Measurements from ENCODE around the gene ELMO1.

The ELMO1 gene

DNA sequence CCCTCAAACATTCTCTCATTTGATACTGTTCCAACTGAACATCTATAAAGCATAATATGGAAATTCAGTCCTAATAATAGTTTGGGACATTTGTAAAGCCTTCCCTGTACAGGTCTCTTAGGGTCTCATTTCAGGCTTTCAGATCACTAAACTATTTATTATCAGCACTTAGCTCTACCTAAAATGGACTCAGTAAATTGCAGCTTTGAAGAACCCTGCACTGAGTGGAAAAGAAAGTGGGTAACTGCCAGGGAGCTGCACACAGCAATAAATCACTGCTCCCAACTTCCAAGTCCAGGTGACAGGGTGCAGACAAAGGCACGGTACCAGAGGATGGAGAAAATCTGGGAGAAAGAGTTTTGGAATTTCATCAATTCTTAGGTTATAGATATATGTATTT, 559.5 kb downstream of the ELMO1 start:
- no peak for DNase-seq

DNA sequence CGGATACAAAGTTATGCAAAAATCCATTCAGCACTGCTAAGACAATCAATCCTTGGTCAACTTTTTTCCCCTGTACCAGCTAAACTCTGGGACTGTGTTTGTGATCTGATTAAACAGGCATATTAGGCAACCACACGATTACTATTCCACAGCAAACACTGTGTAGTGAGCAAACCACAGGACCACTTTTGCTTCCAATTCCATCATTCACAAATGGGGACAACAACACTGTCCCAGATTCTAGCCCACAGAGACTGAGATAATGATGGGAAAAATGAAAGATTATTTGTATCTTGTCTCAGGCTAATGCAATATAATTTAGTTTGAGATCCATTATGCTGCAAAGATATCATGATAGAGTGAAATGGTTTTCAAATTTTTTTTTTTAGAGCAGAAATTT, 560.7 kb downstream of the ELMO1 start:
- no peak for DNase-seq

DNA sequence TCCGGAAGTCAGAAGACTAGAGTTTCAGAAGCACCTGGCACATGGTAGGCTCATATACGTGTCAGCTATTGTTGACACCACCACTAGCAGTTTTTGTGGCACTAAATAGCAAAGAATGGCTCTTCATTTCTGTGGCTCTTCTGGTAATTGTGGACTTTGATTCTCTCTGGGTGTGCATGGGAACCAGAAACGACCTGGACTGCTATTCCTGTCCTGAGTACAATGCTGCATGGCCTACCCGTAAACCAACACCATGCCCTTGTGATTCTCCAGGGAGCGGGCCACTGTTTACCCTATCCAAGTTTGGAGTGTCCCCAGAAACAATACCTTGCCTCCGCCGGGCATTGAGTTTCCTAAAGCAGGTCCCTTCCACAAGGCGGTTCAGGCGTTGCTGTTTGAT, 561.4 kb downstream of the ELMO1 start:
- DNase-seq = no peak

DNA sequence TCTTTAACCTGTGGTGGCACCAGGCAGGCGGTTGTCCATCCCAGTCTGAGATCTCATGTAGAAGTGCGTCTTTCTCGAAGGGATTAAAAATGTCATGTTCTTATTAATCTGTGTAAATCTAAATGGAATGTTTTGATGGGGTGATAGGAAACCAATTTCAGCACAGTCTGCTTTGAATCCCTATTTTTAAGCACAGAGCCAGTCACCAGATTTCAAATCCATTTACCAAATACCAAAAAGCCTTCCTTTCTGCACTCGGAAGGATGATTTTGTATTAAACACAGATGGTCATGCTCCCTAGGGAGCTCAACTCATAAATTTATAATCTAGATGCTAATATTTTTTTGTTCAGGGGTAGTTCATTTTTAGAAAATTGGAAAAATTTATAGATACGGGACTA, 563.8 kb downstream of the ELMO1 start:
- DNase-seq = no peak

DNA sequence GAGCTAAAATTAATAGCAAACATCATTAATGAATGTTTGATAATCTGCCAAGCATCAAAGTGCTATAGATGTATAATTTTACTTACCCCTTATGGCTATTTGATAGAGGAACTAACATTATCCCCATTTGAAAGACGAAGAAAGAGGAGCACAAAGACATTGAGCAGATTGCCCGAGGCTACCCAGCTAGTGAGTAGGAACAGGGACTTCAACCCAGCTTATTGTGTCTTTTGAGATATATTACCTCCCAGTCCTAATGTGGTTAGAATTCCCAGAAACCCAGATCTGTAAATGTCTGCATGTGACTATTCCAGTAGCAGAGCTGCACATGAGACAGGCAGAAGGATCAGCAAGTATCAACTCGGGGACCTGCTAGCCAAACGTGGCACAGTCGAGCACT, 564.3 kb downstream of the ELMO1 start:
- no peak for DNase-seq

DNA sequence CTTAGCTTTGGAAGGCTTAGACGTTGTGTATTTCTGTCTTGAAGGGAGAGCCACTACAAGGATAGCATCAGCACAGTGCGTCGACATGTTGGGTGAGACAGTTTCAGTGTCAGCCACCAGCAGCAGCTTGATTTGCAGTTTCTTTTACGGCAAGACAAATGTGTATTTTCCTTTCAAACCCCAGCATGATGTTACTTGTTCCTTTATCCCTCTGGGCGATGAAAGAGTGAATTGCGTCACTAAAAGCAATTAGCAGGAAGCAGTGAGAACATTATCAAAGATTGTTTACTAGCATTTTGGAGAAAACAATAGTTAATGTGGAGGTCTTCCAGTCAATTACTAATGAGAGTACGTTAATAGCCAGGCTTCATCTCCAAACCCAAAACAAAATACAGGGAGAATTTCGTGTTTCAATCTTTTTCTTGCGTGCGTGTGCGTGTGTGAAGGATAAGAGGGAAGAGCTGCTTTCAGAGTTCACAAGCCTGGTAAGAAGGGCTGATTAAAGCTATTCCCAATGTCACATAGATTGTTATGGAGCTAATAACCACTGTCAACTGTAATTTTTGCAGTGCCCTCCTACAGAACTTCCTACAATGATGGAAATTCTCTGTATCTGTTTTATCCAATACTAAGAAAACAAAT, 567.3 kb downstream of the ELMO1 start:
- DNase-seq = no peak

DNA sequence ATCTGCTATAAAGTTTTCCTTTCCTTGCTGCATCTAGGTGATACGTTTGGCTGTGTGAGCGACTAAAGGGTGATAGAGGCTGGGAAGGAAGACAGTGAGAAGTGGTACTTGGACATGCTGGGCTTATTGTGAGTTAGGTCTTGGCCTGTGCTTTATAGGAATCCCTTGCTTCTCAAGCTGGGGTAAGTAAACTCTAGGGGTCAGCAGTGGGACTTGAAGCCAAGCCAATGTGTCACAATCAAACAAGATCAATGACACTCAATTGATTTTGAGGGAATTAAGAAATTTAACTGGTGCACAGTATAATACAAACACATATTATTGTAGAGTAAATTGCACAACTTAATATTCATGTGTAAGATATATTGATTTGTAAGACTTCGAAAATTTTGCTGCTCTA, 568.6 kb downstream of the ELMO1 start:
- DNase-seq = no peak

DNA sequence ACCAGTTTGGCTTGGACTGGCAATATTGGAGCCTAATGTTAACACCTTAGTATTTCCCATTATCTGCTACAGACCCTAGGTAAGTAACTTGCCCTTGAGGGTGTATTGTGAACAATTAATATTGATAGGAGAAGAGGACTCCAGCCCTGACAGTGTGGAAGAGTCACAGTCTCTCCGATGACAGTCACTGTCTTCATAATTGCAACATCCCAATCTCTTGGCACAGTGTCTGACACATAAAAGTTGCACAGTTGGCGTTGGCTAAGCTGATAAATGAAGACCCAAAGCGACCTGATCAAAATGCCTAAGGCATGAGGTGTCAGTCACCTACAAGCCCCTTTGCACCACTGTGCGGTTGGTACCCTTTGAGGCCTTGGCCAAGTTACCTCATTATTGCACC, 569.6 kb downstream of the ELMO1 start:
- DNase-seq = no peak

DNA sequence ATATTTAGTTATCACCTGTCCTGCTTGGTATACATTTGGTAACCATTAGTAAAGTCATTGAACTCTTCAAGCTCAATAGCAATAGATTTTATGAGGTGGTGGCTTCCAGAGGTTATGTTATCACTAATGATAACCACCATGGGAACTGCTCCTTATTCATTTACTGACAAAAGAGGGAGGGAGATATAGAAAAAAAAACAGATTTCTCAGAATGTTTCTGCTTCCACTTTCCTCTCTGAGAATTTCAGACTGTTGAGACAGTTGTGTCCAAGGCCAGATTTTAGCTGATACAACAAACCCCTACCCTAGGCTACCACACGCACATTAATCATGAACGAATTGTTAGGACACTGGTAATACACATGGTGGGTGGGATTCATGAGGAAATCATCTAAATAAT, 570.4 kb downstream of the ELMO1 start:
- DNase-seq = no peak

DNA sequence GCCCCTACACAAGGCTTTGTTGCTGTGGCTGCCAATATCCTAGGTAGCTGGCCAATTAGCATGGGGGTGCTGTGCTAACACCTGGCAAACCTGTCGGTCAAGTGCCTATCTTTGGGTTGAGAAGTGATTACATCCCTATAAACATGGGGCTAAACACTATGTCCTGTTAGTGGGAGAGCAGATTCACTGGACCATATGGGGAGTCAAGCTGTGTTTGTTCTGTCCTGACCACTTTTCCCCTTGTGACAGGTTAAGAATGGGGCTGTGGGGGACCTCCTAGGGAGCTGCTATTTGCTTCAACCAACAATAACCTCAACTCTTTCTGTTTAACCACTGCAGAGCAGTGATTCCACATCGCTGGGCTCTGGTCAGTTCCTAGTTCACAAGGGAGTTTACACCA, 572.9 kb downstream of the ELMO1 start:
- DNase-seq = peak; percentile 6

DNA sequence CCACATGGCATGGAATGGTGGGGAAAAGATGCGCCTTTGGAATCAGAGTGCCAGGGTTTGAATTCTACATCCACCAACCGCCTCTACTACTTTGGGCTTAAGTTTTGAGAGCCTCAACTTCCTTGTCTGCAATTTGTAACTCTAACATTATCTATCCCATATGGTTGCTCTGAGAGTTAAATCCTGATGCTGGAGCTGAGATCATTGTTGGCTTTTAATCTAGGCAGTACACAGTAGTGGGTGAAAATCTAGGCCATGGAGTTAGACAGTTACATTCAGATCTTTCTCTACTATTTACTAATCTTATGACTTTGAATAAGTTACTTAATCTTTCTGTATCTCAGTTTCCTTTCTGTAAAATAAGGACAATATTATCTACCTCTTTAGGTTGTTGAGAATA, 574.6 kb downstream of the ELMO1 start:
- DNase-seq = no peak

DNA sequence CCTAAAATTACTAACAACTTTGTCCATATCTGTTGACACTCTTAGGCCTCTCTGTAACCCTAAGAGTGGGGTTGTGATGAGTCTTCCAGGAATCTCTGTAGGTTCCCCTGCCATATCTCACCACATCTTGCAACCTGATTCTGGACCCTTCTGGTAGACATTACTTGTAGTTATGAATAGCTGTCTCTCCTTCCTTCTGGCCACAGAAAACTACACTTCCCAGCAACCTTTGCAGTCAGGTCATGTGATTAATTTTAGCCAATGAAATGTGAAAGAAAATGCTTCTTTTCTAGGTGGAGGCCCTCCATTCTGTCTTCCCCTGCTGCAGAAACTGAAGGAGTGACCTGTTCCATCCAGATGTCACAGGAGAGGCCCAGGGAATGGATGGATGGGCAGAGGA, 576.8 kb downstream of the ELMO1 start:
- no peak for DNase-seq

DNA sequence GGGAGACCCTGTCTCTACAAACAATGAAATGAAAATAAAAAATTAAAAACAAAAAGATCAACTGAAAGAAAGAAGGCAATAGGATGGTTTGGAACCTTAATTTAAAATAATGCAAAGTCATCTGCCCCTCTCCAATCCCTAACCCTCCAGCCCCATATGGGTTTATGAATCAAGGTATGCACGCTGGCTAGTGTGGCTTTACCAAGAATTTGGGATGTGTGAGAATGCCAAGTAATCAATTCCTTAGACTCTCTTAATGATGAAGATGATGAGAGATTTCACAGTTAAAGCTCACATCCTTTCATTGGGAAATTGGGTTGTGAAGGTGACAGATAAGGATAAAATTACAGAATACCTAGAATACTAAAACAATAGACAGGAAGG, 577.3 kb downstream of the ELMO1 start:
- DNase-seq = no peak

DNA sequence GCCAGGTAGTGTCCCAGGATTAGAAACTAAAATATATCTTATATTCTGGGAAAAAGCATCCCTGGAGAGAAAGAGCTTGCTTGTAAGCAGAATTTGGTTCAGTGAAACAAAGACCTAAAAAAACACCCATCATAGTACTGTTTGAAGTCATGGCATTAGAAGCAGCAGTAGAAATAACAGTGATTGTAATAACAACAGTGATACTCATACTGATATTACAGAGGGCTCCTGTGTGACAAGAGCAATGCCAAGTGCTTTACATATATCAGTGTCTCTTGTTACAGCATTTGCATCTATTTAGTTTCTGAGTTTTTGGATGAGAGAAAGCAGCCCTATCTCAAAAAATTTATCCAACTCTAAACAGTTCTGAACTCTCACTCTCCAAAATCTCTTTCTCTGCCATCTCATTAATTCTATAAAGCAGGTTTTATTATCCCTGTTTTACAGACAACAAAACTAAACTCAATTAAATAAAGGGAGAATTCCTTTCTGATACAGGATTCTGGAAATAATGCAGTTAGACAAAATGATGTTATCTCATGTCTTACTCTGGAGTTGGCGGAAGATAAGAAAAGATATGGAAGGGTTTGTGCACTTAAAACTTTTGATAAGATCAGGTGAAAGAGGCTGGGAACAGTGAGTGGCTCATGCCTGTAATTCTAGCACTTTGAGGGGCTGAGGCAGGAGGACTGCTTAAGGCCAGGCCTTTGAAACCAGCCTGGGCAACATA, 577.9 kb downstream of the ELMO1 start:
- no peak for DNase-seq

DNA sequence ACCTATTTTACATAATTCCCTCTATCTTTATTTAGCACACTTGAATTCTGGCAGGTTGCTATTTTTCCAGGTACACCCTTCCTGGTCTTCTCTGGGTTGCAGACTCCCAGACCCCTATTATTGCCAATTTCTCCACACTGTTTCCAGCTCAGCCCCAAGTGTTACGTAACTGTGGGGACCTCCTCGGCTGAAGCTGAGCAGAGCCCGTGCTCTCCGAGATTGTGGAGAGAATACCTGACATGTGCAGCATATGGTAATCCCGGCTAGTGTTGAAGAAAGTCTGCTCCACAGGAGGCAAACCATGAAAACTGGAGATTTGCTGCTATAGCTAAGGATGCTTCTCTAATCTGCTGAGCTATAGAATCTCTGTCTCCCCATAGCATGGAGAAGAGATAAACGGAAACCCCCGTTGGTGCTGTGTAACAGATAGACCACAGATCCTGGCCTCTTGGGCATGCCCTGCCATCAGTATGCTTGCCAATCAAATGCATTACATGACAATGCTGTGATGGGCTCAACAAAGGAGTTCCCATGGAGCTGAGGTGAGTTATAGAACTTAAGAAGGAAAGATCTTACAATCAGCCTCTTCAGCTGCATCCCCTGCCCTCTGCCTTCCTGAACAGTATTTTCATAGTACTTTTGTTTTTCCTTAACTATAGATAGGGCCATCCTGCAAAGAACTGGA, 579.8 kb downstream of the ELMO1 start:
- DNase-seq = no peak

DNA sequence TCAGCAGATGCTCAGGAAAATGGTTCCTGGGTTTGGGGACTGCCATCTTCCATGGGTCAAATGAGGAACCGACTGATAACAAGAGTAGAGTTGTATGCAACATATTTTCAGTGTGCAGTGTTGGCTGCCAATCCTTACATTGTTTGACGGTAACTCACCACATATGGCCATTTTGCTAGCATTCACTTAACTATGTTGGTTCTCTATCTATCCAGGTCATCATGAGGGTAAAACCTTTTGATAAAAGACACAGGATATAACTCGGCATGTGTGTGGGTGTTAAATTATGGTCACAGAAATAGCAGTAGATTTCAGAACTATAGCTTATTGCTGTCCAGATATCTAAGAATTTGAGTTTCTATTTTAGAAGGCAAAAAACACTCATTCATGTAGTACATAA, 583.6 kb downstream of the ELMO1 start:
- no peak for DNase-seq

DNA sequence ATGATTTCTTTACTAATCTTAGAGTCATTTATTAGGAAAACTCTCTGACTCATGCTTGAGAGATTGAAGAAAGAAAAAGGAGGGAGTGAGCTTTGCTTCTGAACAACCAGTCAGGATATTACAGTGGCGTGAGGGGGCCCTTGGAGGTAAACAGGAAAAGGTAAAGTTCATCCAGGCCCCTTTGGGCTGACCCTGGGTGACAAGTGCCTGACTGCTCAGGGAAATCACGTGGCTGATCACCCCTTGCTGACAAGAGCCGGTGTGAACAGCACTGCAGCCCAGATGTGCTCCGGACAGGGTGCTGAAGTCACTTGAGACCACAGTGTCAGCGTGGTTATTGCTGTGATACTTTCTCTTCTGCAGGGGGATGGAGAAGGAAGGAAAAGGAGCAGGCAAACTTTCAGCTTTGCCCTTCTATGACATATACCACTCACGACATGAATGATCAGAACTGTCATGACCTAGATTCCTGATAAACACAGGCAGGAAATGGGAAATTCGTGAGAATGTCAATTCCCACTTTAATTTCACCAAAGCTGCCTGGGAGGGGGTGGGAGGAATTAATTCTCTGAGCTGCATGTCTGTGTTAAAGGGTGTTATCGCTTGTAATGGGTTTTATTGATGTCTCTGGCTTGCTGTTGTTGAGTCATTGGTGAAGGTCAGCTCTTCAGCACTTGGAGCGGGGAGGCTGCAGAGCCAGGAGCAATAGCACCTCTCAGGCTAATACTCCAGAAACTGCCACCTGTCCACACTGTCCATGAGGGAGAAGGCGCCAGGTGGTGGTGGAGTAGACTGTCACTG, 584.6 kb downstream of the ELMO1 start:
- no peak for DNase-seq

DNA sequence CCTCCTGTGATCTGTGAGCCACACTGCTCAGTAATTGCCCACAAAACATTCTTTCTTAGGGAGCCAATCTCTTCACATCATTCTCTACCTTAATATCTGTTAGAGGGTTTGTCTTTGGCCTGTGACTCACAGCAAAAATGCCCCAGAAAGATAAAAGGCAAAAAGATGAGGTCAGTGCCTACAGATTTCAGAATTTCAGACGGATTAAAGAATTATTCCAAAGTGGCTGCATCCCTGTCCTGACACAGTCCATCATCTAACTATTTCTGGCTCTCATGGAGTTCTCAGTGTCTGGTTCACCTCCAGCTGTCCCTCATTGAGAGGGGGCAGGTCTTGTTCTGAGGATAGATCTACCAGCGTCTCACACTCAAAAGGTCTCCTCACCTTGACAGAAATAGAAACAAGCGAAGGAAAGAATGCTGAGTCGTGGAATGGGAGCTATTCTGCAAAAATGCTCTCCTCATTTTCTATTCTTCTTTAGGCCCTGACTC, 585.8 kb downstream of the ELMO1 start:
- DNase-seq = no peak

DNA sequence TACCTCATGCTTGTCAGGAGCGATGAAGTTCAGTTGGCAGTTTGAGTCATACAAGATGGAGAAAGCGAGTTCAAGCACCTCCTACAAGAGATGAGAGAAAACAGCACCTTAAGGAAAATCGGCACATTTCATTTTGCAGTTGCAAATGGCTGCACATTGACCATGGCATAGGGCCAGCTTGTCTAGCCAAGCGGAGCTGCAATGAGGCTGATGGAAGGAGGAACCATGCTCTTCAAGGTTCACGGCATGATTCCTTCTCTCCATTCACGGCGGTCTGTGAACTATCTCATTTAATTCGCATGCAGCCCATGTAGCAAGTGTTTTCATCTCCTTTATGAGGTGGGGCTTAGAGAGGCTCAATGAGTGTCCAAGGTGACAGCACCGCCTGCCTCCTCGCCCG, 587.0 kb downstream of the ELMO1 start:
- DNase-seq = no peak

DNA sequence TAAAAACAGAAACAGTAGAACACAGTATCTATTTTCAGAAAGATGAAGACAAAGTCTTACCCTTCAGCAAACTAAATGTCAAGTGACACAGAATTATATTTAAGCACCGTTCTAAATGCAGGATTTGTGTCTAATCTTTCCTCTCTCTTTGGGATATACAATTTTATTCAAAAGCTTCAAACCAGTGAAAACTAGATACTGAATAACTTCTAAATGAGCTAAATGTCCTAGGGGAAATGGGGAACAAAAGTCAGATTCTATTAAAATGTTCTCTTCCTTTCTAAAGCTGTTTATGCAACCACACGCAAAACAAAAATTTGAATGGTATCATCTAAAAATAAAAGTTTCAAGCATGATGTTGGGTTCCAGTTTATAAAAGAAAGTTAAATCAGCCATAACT, 588.0 kb downstream of the ELMO1 start:
- DNase-seq = no peak

DNA sequence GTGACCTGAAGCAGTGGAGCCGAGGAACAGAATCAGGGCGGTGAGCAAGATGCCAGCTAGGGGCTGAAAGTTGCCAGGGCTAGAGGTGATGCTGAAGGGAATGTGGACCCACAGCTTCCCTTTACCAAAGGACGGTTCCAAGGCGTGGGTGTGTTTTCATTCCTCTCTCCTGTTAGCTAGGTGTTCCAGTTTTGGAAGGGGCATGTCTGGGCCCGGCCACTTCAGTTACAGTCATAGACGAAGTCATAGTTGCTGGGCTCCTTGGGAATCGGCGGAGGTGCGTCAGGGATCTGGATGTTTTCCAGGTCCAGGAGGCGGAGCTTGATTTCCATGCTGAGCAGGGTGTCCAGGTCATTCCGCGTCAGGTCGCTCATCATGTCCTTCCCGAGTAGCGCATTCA, 593.3 kb downstream of the ELMO1 start:
- no peak for DNase-seq

DNA sequence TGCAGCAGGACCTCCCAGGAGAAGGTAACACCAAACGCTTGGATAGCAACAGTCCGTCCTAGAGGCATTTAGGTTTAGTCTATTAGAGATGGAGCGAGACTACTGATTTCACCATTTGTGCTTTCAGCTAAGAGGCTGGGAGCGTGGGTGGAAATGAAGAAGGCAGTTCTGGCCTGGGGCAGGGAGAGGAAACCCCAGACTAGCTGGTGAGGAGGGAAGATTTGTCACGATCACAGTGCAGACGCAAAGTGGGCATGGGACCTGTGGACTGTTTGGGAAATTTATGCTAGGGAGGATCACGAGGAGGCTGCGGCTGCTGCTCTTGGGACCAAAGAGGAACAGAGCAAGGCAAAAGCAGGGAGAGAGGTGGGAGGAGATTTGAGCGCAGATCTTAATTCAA, 594.0 kb downstream of the ELMO1 start:
- DNase-seq = no peak

DNA sequence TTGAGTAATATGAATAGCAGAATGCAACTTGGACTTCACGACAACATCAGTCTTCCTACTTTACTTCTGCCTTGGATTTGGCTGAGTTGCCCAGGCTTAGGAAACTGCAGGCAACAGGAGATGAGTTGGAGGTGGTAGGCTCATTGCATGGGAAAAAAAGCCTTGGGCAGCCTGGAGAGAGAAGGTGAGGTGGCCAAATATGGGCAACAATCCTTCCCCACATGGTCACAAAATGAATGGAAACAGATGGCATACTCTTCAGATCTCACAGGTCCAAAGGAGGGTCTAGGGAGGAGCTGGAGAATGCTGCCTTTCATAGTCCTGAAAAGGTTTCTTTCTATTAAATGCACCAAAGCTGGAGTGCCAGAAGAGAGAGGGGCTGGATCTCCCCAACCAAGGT, 595.7 kb downstream of the ELMO1 start:
- DNase-seq = no peak

DNA sequence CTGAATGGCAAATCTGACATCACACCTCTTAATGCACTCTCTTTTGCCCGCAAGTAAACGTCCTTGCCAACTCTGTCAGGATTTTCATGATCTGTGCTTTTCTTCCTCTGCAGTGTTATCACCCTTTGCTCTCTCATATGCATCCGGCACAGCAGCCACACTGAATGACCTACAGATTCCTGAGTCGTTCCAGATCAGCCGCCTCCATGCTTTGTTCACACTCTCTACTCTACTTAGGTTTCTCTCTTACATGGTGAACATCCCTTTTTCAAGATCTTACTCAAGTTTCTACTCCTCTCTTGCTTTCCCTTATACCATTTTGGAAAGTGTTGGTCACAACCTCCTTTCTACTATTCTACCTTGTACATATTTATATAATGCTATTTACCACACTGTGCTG, 596.6 kb downstream of the ELMO1 start:
- DNase-seq = no peak
